Panc1 (cell line): ENCODE data around the gene UBE2G2.

Experiments used
- CTCF ChIP-seq: fragments of 450-650 bp; IDR thresholded peaks from 2 replicates; pipeline ENCODE4 v1.5.1; 2017; ENCODE audit warnings: mild to moderate bottlenecking
- POLR2AphosphoS5 ChIP-seq: IDR thresholded peaks from 2 replicates; pipeline ENCODE4 v1.6.1; 2012; ENCODE audit warnings: mild to moderate bottlenecking, low read depth, low read length, moderate library complexity
- REST ChIP-seq, 2 experiments: IDR thresholded peaks; 2 replicates each; pipeline ENCODE4 v1.6.1; 2011 to 2012; ENCODE audit warnings: low read depth in 2 of 2, control low read depth in 1 of 2, low read length in 1 of 2, mild to moderate bottlenecking in 1 of 2, moderate library complexity in 1 of 2; ENCODE audit not compliant: insufficient read depth in 1 of 2
- SIN3A ChIP-seq: IDR thresholded peaks from 2 replicates; pipeline ENCODE4 v1.6.1; 2012; ENCODE audit warnings: low read depth, mild to moderate bottlenecking, low read length, moderate library complexity, borderline replicate concordance; ENCODE audit not compliant: insufficient read depth
- TCF7L2 ChIP-seq: IDR thresholded peaks from 2 replicates; pipeline ENCODE4 v1.6.1; 2011; ENCODE audit warnings: mild to moderate bottlenecking, low read depth, low read length, inconsistent platforms

GRCh38 chr21:44750675-44751025 lies 51.0 kb downstream of the UBE2G2 start:
- no peak for TF ChIP-seq CTCF
- no peak for TF ChIP-seq REST (IDR thresholded peaks at IDR 0.05; ENCODE audit: insufficient read depth in 1 of 2, low read depth in 2 of 2, low read length in 1 of 2)
- no peak for TF ChIP-seq TCF7L2
- no peak for TF ChIP-seq POLR2AphosphoS5
- no peak for TF ChIP-seq SIN3A
